H1 (cell line): ENCODE results near the gene AURKAIP1. TPM values are rescaled to one million over a fixed set of nuclear protein-coding genes. Genes with fewer than 3 reads are reported as not detected.

ENCODE experiments used
- CTCF ChIA-PET: fragments of 300-600 bp; sonication (Branson Sonifier 250); formaldehyde crosslinking; loops from one replicate; lab custom pipeline; 2021; ENCODE audit not compliant: partially characterized antibody; lab: Charles Lee
- POLR2A ChIA-PET: fragments of 300-600 bp; sonication (Branson Sonifier 250); formaldehyde crosslinking; loops from one replicate; lab custom pipeline; 2021; ENCODE audit warnings: inconsistent platforms; ENCODE audit not compliant: partially characterized antibody; lab: Charles Lee
- DNase-seq, 2 experiments: peaks; one replicate each; pipeline versions ENCODE4 v3.0.0 to v3.0.0-alpha.2; 2010 to 2022; ENCODE audit warnings: low spot score in 2 of 2, low read depth in 1 of 2, mixed read lengths in 1 of 2
- FAIRE-seq: peaks from 2 replicates; lab custom pipeline; 2011; peaks lifted over from hg19 to GRCh38; lab: Jason Lieb, UNC
- H2AFZ ChIP-seq: 2 replicates; pipeline ENCODE4 v1.8.1; 2012; ENCODE audit warnings: low read length, inconsistent platforms
- H2AK5ac ChIP-seq: 2 replicates; pipeline ENCODE4 v1.6.1; 2013; ENCODE audit warnings: low read depth, low read length
- H2BK120ac ChIP-seq: replicated peaks from 2 replicates; pipeline ENCODE3; 2013; ENCODE audit warnings: low read depth, low read length, inconsistent platforms
- H2BK12ac ChIP-seq: 2 replicates; pipeline ENCODE4 v1.6.1; 2013; ENCODE audit warnings: low read depth, low read length
- H2BK15ac ChIP-seq: 2 replicates; pipeline ENCODE4 v1.6.1; 2013; ENCODE audit warnings: low read length
- H2BK20ac ChIP-seq: 2 replicates; pipeline ENCODE4 v1.6.1; 2013; ENCODE audit warnings: low read length
- H2BK5ac ChIP-seq: 2 replicates; pipeline ENCODE4 v1.6.1; 2013; ENCODE audit warnings: low read depth, low read length
- H3K14ac ChIP-seq: 2 replicates; pipeline ENCODE4 v1.6.1; 2013; ENCODE audit warnings: inconsistent platforms; ENCODE audit not compliant: insufficient read length
- H3K18ac ChIP-seq: 2 replicates; pipeline ENCODE4 v1.6.1; 2013; ENCODE audit warnings: low read length; ENCODE audit errors: extremely low read depth
- H3K23ac ChIP-seq: 2 replicates; pipeline ENCODE4 v1.6.1; 2013; ENCODE audit warnings: inconsistent platforms; ENCODE audit not compliant: insufficient read length
- H3K23me2 ChIP-seq: 2 replicates; pipeline ENCODE4 v1.6.1; 2013; ENCODE audit warnings: low read depth, low read length
- H3K27ac ChIP-seq: 2 replicates; pipeline ENCODE4 v1.6.1; 2011; ENCODE audit warnings: low read depth, low read length, inconsistent platforms
- H3K27me3 ChIP-seq, 4 experiments: replicated peaks in 1 of 4; 1 replicate in 1 of 4; 2 replicates in 3 of 4; pipeline versions ENCODE4 v1.6.1 to v1.8.1; 2011 to 2013; ENCODE audit warnings: low read length in 3 of 4, mild to moderate bottlenecking in 3 of 4, inconsistent platforms in 2 of 4, mixed read lengths in 2 of 4, moderate library complexity in 1 of 4; ENCODE audit not compliant: control insufficient read depth in 3 of 4, insufficient read depth in 3 of 4; ENCODE audit errors: extremely low read depth in 1 of 4
- H3K36me3 ChIP-seq, 4 experiments: 2 replicates each; pipeline versions ENCODE4 v1.6.1 to v1.8.1; 2011 to 2013; ENCODE audit warnings: mild to moderate bottlenecking in 4 of 4, low read length in 3 of 4, moderate library complexity in 2 of 4, control low read depth in 1 of 4, inconsistent platforms in 1 of 4; ENCODE audit not compliant: insufficient read depth in 4 of 4, control insufficient read depth in 2 of 4
- H3K4ac ChIP-seq: replicated peaks from 2 replicates; pipeline ENCODE3; 2013; ENCODE audit warnings: low read length, low read depth, mixed read lengths, inconsistent platforms; ENCODE audit not compliant: insufficient read length
- H3K4me1 ChIP-seq, 4 experiments: replicated peaks in 1 of 4; 1 replicate in 1 of 4; 2 replicates in 3 of 4; pipeline versions ENCODE4 v1.6.1 to v1.8.1; 2011 to 2013; ENCODE audit warnings: low read length in 3 of 4, inconsistent platforms in 2 of 4, mixed read lengths in 1 of 4; ENCODE audit not compliant: insufficient read depth in 4 of 4, control insufficient read depth in 3 of 4
- H3K4me2 ChIP-seq, 2 experiments: 2 replicates each; pipeline versions ENCODE4 v1.6.1 to v1.8.1; 2011 to 2013; ENCODE audit warnings: low read depth in 2 of 2, low read length in 2 of 2, control low read depth in 1 of 2, inconsistent platforms in 1 of 2, mild to moderate bottlenecking in 1 of 2; ENCODE audit not compliant: insufficient read depth in 1 of 2
- H3K4me3 ChIP-seq, 4 experiments: fragments of 200-600, 300-600 bp in 1 of 4; sonication (generic), shearing (Covaris generic), sonication (Bioruptor Twin) in 1 of 4; 2 replicates each; pipeline versions ENCODE4 v1.5.1 to v1.8.1; 2011 to 2016; ENCODE audit warnings: low read length in 4 of 4, low read depth in 3 of 4, control low read depth in 2 of 4, inconsistent platforms in 2 of 4, mild to moderate bottlenecking in 2 of 4, mixed read lengths in 1 of 4, moderate library complexity in 1 of 4; ENCODE audit not compliant: insufficient read depth in 2 of 4; ENCODE audit errors: extremely low read depth in 1 of 4
- H3K56ac ChIP-seq: replicated peaks from 2 replicates; pipeline ENCODE3; 2013; ENCODE audit warnings: low read depth, mild to moderate bottlenecking, mixed read lengths, low read length, inconsistent platforms; ENCODE audit not compliant: insufficient read length
- H3K79me1 ChIP-seq: 2 replicates; pipeline ENCODE4 v1.6.1; 2013; ENCODE audit warnings: low read depth, low read length, control low read depth
- H3K79me2 ChIP-seq, 2 experiments: 2 replicates each; pipeline versions ENCODE4 v1.6.1 to v1.8.1; 2012 to 2013; ENCODE audit warnings: low read length in 2 of 2, mild to moderate bottlenecking in 2 of 2, inconsistent platforms in 1 of 2; ENCODE audit not compliant: insufficient read depth in 2 of 2, control insufficient read depth in 1 of 2
- H3K9ac ChIP-seq, 4 experiments: replicated peaks in 1 of 4; 1 replicate in 1 of 4; 2 replicates in 3 of 4; pipeline versions ENCODE4 v1.6.1 to v1.8.1; 2011 to 2013; ENCODE audit warnings: low read depth in 3 of 4, low read length in 3 of 4, control low read depth in 2 of 4, mild to moderate bottlenecking in 2 of 4, moderate library complexity in 2 of 4, inconsistent platforms in 1 of 4; ENCODE audit errors: extremely low read depth in 1 of 4
- H3K9me3 ChIP-seq, 2 experiments: 2 replicates each; pipeline versions ENCODE4 v1.6.1 to v1.8.1; 2012 to 2013; ENCODE audit warnings: mild to moderate bottlenecking in 2 of 2, moderate library complexity in 2 of 2, control low read depth in 1 of 2, inconsistent platforms in 1 of 2, low read depth in 1 of 2, low read length in 1 of 2, mixed read lengths in 1 of 2; ENCODE audit not compliant: insufficient read depth in 2 of 2
- H4K20me1 ChIP-seq, 2 experiments: replicated peaks in 1 of 2; 2 replicates each; pipeline versions ENCODE3 to v1.8.1; 2011 to 2013; ENCODE audit warnings: inconsistent platforms in 2 of 2, low read length in 2 of 2, mild to moderate bottlenecking in 1 of 2; ENCODE audit not compliant: insufficient read depth in 2 of 2, control insufficient read depth in 1 of 2
- H4K5ac ChIP-seq: 2 replicates; pipeline ENCODE4 v1.6.1; 2013; ENCODE audit warnings: low read length, low read depth, mixed read lengths, inconsistent platforms; ENCODE audit not compliant: insufficient read length
- H4K8ac ChIP-seq: 2 replicates; pipeline ENCODE4 v1.8.0; 2013; ENCODE audit warnings: mild to moderate bottlenecking, moderate library complexity, low read length, inconsistent platforms; ENCODE audit not compliant: insufficient read depth; ENCODE audit errors: extremely low read depth
- H4K91ac ChIP-seq: replicated peaks from 2 replicates; pipeline ENCODE3; 2013; ENCODE audit warnings: low read length, mixed read lengths, inconsistent platforms; ENCODE audit not compliant: insufficient read length
- PHF8 ChIP-seq: fragments of 200-600 bp; sonication (generic); conservative IDR thresholded peaks from 2 replicates; pipeline ENCODE4 v1.7.1; 2012; ENCODE audit warnings: low read depth, mild to moderate bottlenecking, inconsistent platforms, low read length, moderate library complexity
- POLR2A ChIP-seq, 2 experiments: IDR thresholded peaks; 1 replicate in 1 of 2; 2 replicates in 1 of 2; pipeline ENCODE4 v1.6.1; 2011; ENCODE audit warnings: low read depth in 2 of 2, low read length in 2 of 2, mild to moderate bottlenecking in 2 of 2; ENCODE audit errors: control extremely low read depth in 1 of 2
- SIN3A ChIP-seq, 2 experiments: IDR thresholded peaks in 1 of 2; conservative IDR thresholded peaks in 1 of 2; 2 replicates each; pipeline ENCODE4 v1.6.1; 2011 to 2012; ENCODE audit warnings: low read length in 2 of 2, improper control_type of control experiment in 1 of 2, low read depth in 1 of 2, mild to moderate bottlenecking in 1 of 2
- SP1 ChIP-seq: IDR thresholded peaks from 2 replicates; pipeline ENCODE4 v1.6.1; 2011; ENCODE audit warnings: low read depth, low read length
- TBP ChIP-seq: IDR thresholded peaks from 2 replicates; pipeline ENCODE4 v1.6.1; 2011; ENCODE audit warnings: low read depth, low read length, improper control_type of control experiment
- ZNF274 ChIP-seq: IDR thresholded peaks from 2 replicates; pipeline ENCODE4 v1.7.0; 2012; ENCODE audit warnings: low read length, borderline replicate concordance; ENCODE audit errors: extremely low read depth
- WGBS, 2 experiments: shearing (Covaris generic) in 1 of 2; methylation state at CpG; one replicate each; pipeline versions ENCODE4 v1.1.6 to v1.1.7; 2013 to 2015; ENCODE audit warnings: low lambda C conversion rate in 2 of 2, mixed read lengths in 2 of 2, inconsistent platforms in 1 of 2, low coverage in 1 of 2, missing lambda C conversion rate in 1 of 2; ENCODE audit not compliant: insufficient replicate concordance in 2 of 2, insufficient coverage in 1 of 2, insufficient read length in 1 of 2; ENCODE audit errors: extremely low coverage in 1 of 2, missing lambda C conversion rate in 1 of 2; 5-methylcytosine and 5-hydroxymethylcytosine counted together
- polyA plus RNA-seq, 7 experiments: library from polyadenylated mRNA; depleted of rRNA in 3 of 7; stranded (reverse) in 5 of 7; unstranded in 2 of 7; fragments of >200 nt in 5 of 7; fragments of 200-250 nt in 2 of 7; gene quantifications; 1 replicate in 5 of 7; 2 replicates in 1 of 7; 4 replicates in 1 of 7; pipeline versions ENCODE4 v1.2.1 to v1.2.3, GENCODE V29; 2011 to 2013; ENCODE audit warnings: missing spikeins in 2 of 7, mixed read lengths in 2 of 7
- total RNA-seq: library from RNA; stranded (reverse); fragmentation: NEBNext Ultra II Directional; extraction: Animal tissue kit (Norgen Biotek cat#: 25700); gene quantifications from 2 replicates; pipeline ENCODE4 v1.2.1, GENCODE V29; 2021

Gene AURKAIP1
- total and polyA plus RNA-seq, 2 of the 8 experiments (the other 6 are each of a cell fraction or from before 2014, with no cell fraction given) = 87.8 to 194 TPM

GRCh38 chr1:1359664-1360468 is 15.1 kb downstream of the AURKAIP1 start:
- H3K14ac ChIP-seq = no peak overlapping the region
- no peak for DNase-seq
- H3K4me2 ChIP-seq = no peak overlapping the region
- H3K4ac ChIP-seq = no peak overlapping the region
- no peaks in the 10 kb centered on the region for H3K79me2 ChIP-seq
- H2BK15ac ChIP-seq = peak overlapping the region; percentile 46
- peaks cover 5 to 7% (median 6%) of the 10 kb centered on the region in 4 experiments for H3K27me3 ChIP-seq
- H3K79me1 ChIP-seq = no peaks in the 10 kb centered on the region
- 88% methylated on average over 13 of the region's 28 CpGs; no CpG with 5 or more reads in 1 of the 2 experiments for WGBS, 2 experiments
- H3K18ac ChIP-seq = peak overlapping the region; percentile 60; the same call in 1 of the 2 replicates
- ChIA-PET POLR2A (interaction anchor here (0.7 to 4.0 kb wide), 5 partner anchors 11 to 30 kb away, joined by 3 to 19 read pairs (median 6); partner anchors contain the start of gene AURKAIP1), CTCF (interaction anchor here (0.7 to 2.9 kb wide), 4 partner anchors 12 to 57 kb away, joined by 3 to 18 read pairs (median 4); no protein-coding TSS in a partner anchor)
- H3K9ac ChIP-seq = no peak overlapping the region
- H3K23me2 ChIP-seq = peaks cover 4% of the 10 kb centered on the region
- H3K23ac ChIP-seq = no peak overlapping the region
- H2BK12ac ChIP-seq = peak overlapping the region; percentile 50; the same call in 1 of the 2 replicates
- no peak overlapping the region for H2AFZ ChIP-seq
- H2BK20ac ChIP-seq = no peak overlapping the region
- no peak for FAIRE-seq
- H3K9me3 ChIP-seq = no peaks in the 10 kb centered on the region
- peaks cover 2 to 24% (median 17%) of the 10 kb centered on the region in 4 experiments for H3K4me1 ChIP-seq
- peak overlapping the region; percentile 78; the same call in 1 of the 2 replicates for H2BK5ac ChIP-seq
- no peak overlapping the region for H3K4me3 ChIP-seq
- no peak overlapping the region for H2BK120ac ChIP-seq
- H4K8ac ChIP-seq = no peak overlapping the region; the same call in 1 of the 2 replicates
- H4K5ac ChIP-seq = no peak overlapping the region
- H4K20me1 ChIP-seq = no peaks in the 10 kb centered on the region
- no peaks in the 10 kb centered on the region for H3K36me3 ChIP-seq
- H4K91ac ChIP-seq = no peak overlapping the region
- no peak overlapping the region for H3K56ac ChIP-seq
- no peak overlapping the region for H3K27ac ChIP-seq
- H2AK5ac ChIP-seq = no peak overlapping the region
- TF ChIP-seq SIN3A (conservative IDR thresholded peaks at IDR 0.05 in 1 of 2, IDR thresholded peaks at IDR 0.05 in 1 of 2; ENCODE audit: low read depth in 1 of 2, low read length in 2 of 2) (no peak), SP1 (no peak), PHF8 (no peak), ZNF274 (no peak), TBP (no peak), POLR2A (IDR thresholded peaks at IDR 0.05; ENCODE audit: control extremely low read depth in 1 of 2, low read depth in 2 of 2, low read length in 2 of 2) (no peak)
